ENCODE results near the gene NAA20. TPM values are rescaled to one million over a fixed set of nuclear protein-coding genes. Genes with fewer than 3 reads are reported as not detected.

NAA20 gene
- total and polyA plus RNA-seq, 2 of the 4 experiments (the other 2 are of a cell fraction) = 35.7 to 58.8 TPM

DNA sequence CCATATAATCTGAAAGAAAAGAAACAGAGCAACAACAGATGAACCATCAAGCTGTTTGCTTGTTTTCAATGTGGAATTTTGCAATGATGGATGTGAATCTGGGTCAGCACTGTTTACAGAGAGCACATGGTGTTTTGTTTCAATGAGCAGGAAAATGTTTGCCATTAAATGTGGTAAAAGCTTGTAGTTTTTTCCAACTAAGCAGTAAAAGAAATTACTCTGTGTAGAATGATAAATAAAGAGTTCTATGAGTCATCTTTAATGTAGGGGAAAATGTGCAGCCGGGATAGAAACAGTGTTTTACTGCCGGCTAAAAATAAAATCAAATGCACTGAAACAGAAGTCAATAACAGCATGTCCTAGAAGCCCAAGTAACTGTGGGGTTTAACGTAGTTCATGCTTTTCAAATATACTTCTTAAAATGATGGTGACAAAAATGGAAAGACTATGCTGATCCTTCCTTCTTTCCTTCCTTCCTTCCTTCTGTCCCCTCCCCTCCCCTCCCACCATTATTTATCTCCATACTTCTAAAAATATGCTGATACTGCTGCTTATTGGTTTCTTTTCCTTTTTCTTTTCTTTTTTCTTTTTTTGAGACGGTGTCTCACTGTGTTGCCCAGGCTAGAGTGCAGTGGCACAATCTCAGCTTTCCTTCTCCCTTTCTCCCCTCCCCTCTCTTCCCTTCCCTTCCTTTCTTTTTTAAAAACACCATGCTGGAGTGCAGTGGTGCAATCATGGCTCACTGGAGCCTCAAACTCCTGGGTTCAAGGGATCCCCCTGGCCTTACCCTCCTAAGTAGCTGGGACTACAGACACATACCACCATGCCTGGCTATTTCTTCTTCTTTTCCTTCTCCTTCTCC lies 6.3 kb upstream of the NAA20 start:
- H3K23ac ChIP-seq (ENCODE audit: low read depth, low read length) = no peak overlapping the region
- H3K36me3 ChIP-seq (ENCODE audit: control insufficient read depth, insufficient read depth, low read length) = no peaks in the 10 kb centered on the region
- dilution Hi-C loops (cut with HindIII; ENCODE audit: low sequenced_read_pairs, unreplicated experiment) = no loop called here
- in situ Hi-C loops (cut with MboI; ENCODE audit: low sequenced_read_pairs) = no loop called here
- no peak overlapping the region for H2BK20ac ChIP-seq (ENCODE audit: low read depth, low read length)
- no peaks in the 10 kb centered on the region for H3K27me3 ChIP-seq (ENCODE audit: control insufficient read depth, insufficient read depth, low read length)
- no peaks in the 10 kb centered on the region for H4K20me1 ChIP-seq (ENCODE audit: insufficient read depth, low read length)
- peaks cover 3% of the 10 kb centered on the region for H3K9me1 ChIP-seq (ENCODE audit: insufficient read depth, low read length)
- peaks cover 8% of the 10 kb centered on the region for H3K4me1 ChIP-seq (ENCODE audit: control insufficient read depth, insufficient read depth, low read length)
- no peak overlapping the region; the same call in 2 of the 3 replicates for H2BK15ac ChIP-seq (ENCODE audit: low read depth, low read length)
- ATAC-seq (ENCODE audit: low read depth) (peak; percentile 87), DNase-seq (peak; percentile 81)
- TF ChIP-seq CTCF (conservative IDR thresholded peaks at IDR 0.05; ENCODE audit: low read depth, low read length) (no peak), MXI1 (IDR thresholded peaks at IDR 0.05; ENCODE audit: borderline replicate concordance, low read depth, low read length) (peak; percentile 78; the same call in 1 of the 2 replicates), FOS (IDR thresholded peaks at IDR 0.05; ENCODE audit: low read depth, low read length) (peak; percentile 76; the same call in 1 of the 2 replicates), SMC3 (IDR thresholded peaks at IDR 0.05; ENCODE audit: low read depth, low read length) (no peak), MAFK (IDR thresholded peaks at IDR 0.05; ENCODE audit: low read depth, low read length) (no peak; the same call in 1 of the 2 replicates), CEBPB (IDR thresholded peaks at IDR 0.05; ENCODE audit: low read depth, low read length) (peak; percentile 29; the same call in 1 of the 2 replicates), RCOR1 (IDR thresholded peaks at IDR 0.05; ENCODE audit: insufficient replicate concordance, low read length) (no peak)
- H2BK5ac ChIP-seq (ENCODE audit: low read depth, low read length, poor library complexity, severe bottlenecking) = peak overlapping the region; percentile 80
- H2BK120ac ChIP-seq (ENCODE audit: low read depth, low read length) = no peak overlapping the region; the same call in 1 of the 2 replicates
- ChIA-PET CTCF (interaction anchor here (0.7 kb wide), 1 partner anchor 1735 kb away, joined by 4 read pairs; no protein-coding TSS in a partner anchor), POLR2A (ENCODE audit: unreplicated experiment) (no interaction called here)
- no peak overlapping the region for H2AK9ac ChIP-seq (replicated peaks; ENCODE audit: low read depth, low read length, poor library complexity)
- H4K8ac ChIP-seq (ENCODE audit: low read depth in 2 of 2, low read length in 2 of 2) = no peak overlapping the region; a peak in 1 of 4 replicates
- peaks cover 0 to 3% of the 10 kb centered on the region in 2 experiments; a peak in 1 of 4 replicates for H3K79me1 ChIP-seq (ENCODE audit: low read depth in 1 of 2, low read length in 2 of 2)
- H3K18ac ChIP-seq (ENCODE audit: low read depth, low read length) = peak overlapping the region; percentile 62; the same call in 1 of the 2 replicates
- H3K4me3 ChIP-seq (ENCODE audit: insufficient read depth, low read depth, low read length) = no peak overlapping the region
- no peak overlapping the region for H3K56ac ChIP-seq (ENCODE audit: extremely low read depth, insufficient read depth, low read length)
- no TSS peak for BruUV-seq (replicated peaks)
- H3K4me2 ChIP-seq (ENCODE audit: low read depth, low read length) = peak overlapping the region; percentile 84
- H3K9ac ChIP-seq (ENCODE audit: low read depth, low read length) = peak overlapping the region; percentile 52; the same call in 1 of the 2 replicates
- no peaks in the 10 kb centered on the region for H3K9me3 ChIP-seq (ENCODE audit: control insufficient read depth, insufficient read depth, low read length)
- H3K4ac ChIP-seq (ENCODE audit: low read depth, low read length) = peak overlapping the region; percentile 29; the same call in 1 of the 2 replicates
- H2AFZ ChIP-seq (replicated peaks; ENCODE audit: low read length, poor library complexity) = no peak overlapping the region
- H3K27ac ChIP-seq (ENCODE audit: insufficient read depth, low read length) = peak overlapping the region; percentile 70; the same call in 1 of the 2 replicates
- H4K91ac ChIP-seq (ENCODE audit: insufficient read depth, low read depth, low read length) = peak overlapping the region; percentile 25; the same call in 1 of the 2 replicates
- intact Hi-C loops (cut with micrococcal nuclease) = loop anchor here (2.0 to 5.0 kb wide), 2 partner anchors 108 to 319 kb away; no protein-coding TSS in a partner anchor
- H2AK5ac ChIP-seq (ENCODE audit: low read depth, low read length) = peak overlapping the region; percentile 38; the same call in 1 of the 2 replicates
- no peak overlapping the region for H3K14ac ChIP-seq (replicated peaks; ENCODE audit: low read depth, low read length)
- 0 out of 2 replicates have a peak overlapping the region, but pooled peaks have one; percentile 9 for H4K5ac ChIP-seq (ENCODE audit: low read depth, low read length)
- no CpG with 5 or more reads among the region's 4 CpGs for WGBS, 2 experiments (ENCODE audit: extremely low coverage in 2 of 2, insufficient read length in 1 of 2)
